Stimulated activated memory B cell treated with anti-CD40 and anti-IgM and Interleukin-4, amounts not matched to agents 10 μg/mL and 1 μg/mL and 100 μg/mL, for 72 hours (primary cell): Measurements from ENCODE around the gene ZFP64.
"Not testable (repeated sequence)": the region's sequence is repeated elsewhere in the genome, so short reads cannot be mapped to it uniquely, and the experiment has no call there.

Experiments used
- ATAC-seq: fragments of 150-1000 bp; cut with Tn5 transposase; 2 replicates; pipeline ENCODE4 v1.10.0; 2021
- H3K27ac Mint-ChIP-seq: one replicate; pipeline ENCODE4 v1.8.0; 2022; ENCODE audit warnings: mild to moderate bottlenecking, mixed read lengths
- H3K27me3 Mint-ChIP-seq: one replicate; pipeline ENCODE4 v1.8.0; 2022; ENCODE audit warnings: mixed read lengths
- H3K36me3 Mint-ChIP-seq: one replicate; pipeline ENCODE4 v1.8.0; 2022; ENCODE audit warnings: mixed read lengths
- H3K4me1 Mint-ChIP-seq: one replicate; pipeline ENCODE4 v1.8.0; 2022; ENCODE audit warnings: mixed read lengths
- H3K4me3 Mint-ChIP-seq: one replicate; pipeline ENCODE4 v1.8.0; 2022; ENCODE audit warnings: mild to moderate bottlenecking, moderate library complexity, mixed read lengths
- H3K9me3 Mint-ChIP-seq: one replicate; pipeline ENCODE4 v1.8.0; 2022; ENCODE audit warnings: mixed read lengths

The ZFP64 gene

DNA sequence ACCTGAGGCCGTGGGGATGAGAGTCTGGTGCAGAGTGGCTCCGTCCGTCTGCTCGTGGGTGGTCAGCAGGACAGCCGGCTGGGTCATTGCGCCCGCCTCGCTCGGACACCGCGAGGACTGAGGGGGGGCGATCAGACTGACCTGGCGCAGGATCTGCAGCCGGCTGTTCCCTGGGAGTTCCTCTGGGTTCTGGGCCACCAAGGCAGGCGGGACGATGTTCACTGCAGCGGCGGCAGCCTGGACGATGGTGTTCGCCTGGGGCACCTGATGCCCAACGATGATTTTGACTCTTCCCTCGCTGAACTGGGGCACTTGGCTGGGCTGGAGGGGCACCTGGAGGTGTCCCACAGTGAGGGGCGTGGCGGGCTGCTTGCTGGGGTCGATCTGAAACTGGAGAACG, 39.2 kb downstream of the ZFP64 start:
- Mint-ChIP-seq H3K4me3 (no peak overlapping the region), H3K4me1 (no peaks in the 10 kb centered on the region), H3K9me3 (no peaks in the 10 kb centered on the region), H3K27ac (no peak overlapping the region), H3K27me3 (no peaks in the 10 kb centered on the region), H3K36me3 (peaks cover 54% of the 10 kb centered on the region)
- no peak for ATAC-seq

DNA sequence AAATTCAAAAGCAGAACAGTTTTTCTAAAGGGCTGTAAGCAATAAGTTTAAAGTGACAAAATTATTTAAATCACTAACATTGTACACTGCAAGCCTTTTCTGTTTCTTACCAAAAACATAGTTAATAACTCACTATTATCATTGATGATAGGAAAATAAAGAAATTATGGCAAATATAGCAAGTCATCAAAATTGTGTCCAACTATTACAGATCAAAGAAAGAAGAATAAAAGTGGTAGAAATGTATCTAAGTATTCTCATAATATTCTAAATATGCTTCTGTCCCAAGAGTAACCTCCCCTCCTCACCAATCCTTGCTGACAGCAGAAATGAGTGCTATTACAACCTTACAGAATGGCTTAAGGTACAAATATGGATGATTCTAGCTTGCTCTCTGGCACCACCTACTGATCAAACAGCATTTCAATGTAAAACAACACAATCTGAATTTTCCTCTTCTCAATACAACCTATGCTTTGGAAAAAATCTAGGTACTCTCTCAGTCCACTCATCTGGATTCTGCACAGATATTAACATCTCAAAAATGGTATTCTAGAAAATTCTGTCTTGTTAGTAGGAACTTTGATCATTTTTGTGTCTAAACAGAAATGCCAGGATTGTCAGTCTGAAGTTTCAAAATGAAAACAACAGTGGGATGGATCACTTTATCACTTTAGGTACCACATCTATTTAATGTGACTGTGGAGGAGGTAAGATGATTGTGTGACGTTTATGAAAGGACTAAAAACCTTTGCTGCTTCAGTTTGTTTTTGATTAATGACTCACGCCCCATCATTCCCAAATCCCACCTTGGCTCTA, 40.9 kb downstream of the ZFP64 start:
- no peaks in the 10 kb centered on the region for H3K9me3 Mint-ChIP-seq
- no peak overlapping the region for H3K4me3 Mint-ChIP-seq
- H3K4me1 Mint-ChIP-seq = no peaks in the 10 kb centered on the region
- peaks cover 39% of the 10 kb centered on the region for H3K36me3 Mint-ChIP-seq
- ATAC-seq = no peak
- H3K27me3 Mint-ChIP-seq = no peaks in the 10 kb centered on the region
- H3K27ac Mint-ChIP-seq = no peak overlapping the region

DNA sequence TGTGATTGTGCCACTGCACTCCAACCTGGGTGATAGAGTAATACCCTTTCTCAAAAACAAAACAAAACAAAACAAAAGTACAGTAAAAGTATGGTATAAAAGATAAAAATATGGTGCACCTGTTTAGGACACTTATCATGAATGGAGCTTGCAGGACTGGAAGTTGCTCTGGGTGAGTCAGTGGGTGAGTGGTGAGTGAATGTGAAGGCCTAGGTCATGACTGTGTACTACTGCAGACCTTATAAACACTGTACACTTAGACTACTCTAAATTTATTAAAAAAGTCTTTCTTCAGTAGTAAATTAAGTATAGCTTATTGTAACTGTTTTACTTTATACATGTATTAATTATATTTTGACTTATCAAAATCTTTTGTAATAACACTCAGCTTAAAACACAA, 46.0 kb downstream of the ZFP64 start:
- no peak for ATAC-seq
- H3K27me3 Mint-ChIP-seq = no peaks in the 10 kb centered on the region
- no peaks in the 10 kb centered on the region for H3K4me1 Mint-ChIP-seq
- H3K9me3 Mint-ChIP-seq = no peaks in the 10 kb centered on the region
- H3K4me3 Mint-ChIP-seq = no peak overlapping the region
- no peak overlapping the region for H3K27ac Mint-ChIP-seq
- H3K36me3 Mint-ChIP-seq = peaks cover 18% of the 10 kb centered on the region

DNA sequence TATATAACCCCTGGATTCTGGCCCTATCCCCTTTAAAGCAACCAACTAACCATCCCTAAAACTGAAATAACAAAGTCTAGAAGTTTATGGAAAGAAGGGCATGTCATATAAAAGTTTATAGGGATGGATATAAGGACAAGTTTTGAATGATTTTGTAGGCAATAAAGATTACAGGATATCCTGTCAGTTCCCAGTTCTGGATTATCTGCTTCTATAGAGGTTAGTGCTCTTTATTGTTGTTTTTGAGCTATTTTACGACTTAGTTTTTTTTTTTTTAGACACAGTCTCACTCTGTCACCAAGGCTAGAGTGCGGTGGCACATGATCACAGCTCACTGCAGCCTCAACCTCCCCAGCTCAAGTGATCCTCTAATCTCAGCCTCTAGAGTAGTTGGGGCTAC, 48.3 kb downstream of the ZFP64 start:
- no peak for ATAC-seq
- no peaks in the 10 kb centered on the region for H3K9me3 Mint-ChIP-seq

DNA sequence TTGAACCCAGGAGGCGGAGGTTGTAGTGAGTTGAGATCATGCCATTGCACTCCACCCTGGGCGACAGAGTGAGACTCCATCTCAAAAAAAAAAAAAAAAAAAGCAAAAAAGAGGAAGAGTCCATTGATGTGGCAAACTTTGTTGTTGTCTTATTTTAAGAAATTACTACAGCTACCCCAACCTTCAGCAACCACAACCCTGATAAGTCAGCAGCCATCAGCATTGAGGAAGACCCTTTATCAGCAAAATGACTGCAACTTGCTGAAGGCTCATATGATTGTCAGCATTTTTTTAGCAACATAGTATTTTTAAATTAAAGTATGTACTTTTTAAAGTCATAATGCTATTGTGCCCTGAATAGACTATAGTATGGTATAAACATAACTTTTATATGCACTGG, 48.8 kb downstream of the ZFP64 start:
- ATAC-seq = no peak

More for the DNA sequence above, 48.3 kb downstream of the ZFP64 start:
- H3K4me1 Mint-ChIP-seq = no peaks in the 10 kb centered on the region
- no peak overlapping the region for H3K27ac Mint-ChIP-seq
- H3K4me3 Mint-ChIP-seq = no peak overlapping the region
- H3K27me3 Mint-ChIP-seq = no peaks in the 10 kb centered on the region
- peaks cover 15% of the 10 kb centered on the region for H3K36me3 Mint-ChIP-seq

DNA sequence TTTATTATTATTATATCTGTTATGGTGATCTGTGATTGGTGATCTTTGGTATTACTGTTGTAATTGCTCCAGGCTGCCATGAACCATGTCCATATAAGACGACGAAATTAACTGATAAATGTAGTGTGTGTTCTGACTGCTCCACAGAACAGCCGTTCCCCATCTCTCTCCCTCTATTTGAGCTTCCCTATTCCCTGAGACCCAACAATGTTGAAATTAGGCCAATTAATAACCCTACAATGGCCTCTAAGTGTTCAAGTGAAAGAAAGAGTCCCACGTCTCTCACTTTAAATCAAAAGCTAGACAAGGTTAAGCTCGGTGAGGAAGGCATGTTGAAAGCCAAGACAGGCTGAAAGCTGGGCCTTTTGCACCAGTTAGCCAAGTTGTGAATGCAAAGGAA, 51.6 kb downstream of the ZFP64 start:
- H3K27me3 Mint-ChIP-seq = no peaks in the 10 kb centered on the region
- no peak for ATAC-seq
- H3K9me3 Mint-ChIP-seq = no peaks in the 10 kb centered on the region
- H3K27ac Mint-ChIP-seq = no peak overlapping the region
- no peak overlapping the region for H3K4me3 Mint-ChIP-seq
- H3K36me3 Mint-ChIP-seq = peaks cover 15% of the 10 kb centered on the region
- H3K4me1 Mint-ChIP-seq = no peaks in the 10 kb centered on the region

More for the DNA sequence above, 48.8 kb downstream of the ZFP64 start:
- Mint-ChIP-seq H3K4me1 (no peaks in the 10 kb centered on the region), H3K27ac (no peak overlapping the region), H3K36me3 (peaks cover 15% of the 10 kb centered on the region), H3K27me3 (no peaks in the 10 kb centered on the region), H3K4me3 (no peak overlapping the region), H3K9me3 (no peaks in the 10 kb centered on the region)

DNA sequence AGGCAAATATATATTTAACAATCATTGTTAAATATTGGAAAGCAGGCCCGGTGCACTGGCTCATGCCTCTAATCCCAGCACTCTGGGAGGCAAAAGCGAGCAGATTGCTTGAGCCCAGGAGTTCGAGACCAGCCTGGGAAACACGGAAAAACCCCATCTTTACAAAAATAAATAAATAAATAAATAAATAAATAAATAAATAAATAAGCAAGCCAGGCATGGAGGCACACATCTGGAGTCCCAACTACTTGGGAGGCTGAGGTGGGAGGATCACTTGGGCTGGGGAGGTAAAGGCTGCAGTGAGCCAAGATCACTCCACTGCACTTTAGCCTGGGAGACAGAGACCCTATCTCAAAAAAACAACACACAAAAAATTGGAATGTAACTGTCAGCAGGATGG, 53.7 kb downstream of the ZFP64 start:
- no peak overlapping the region for H3K4me3 Mint-ChIP-seq
- H3K36me3 Mint-ChIP-seq = peaks cover 17% of the 10 kb centered on the region
- no peak overlapping the region for H3K27ac Mint-ChIP-seq
- no peaks in the 10 kb centered on the region for H3K27me3 Mint-ChIP-seq
- H3K4me1 Mint-ChIP-seq = no peaks in the 10 kb centered on the region
- no peak for ATAC-seq
- no peaks in the 10 kb centered on the region for H3K9me3 Mint-ChIP-seq

DNA sequence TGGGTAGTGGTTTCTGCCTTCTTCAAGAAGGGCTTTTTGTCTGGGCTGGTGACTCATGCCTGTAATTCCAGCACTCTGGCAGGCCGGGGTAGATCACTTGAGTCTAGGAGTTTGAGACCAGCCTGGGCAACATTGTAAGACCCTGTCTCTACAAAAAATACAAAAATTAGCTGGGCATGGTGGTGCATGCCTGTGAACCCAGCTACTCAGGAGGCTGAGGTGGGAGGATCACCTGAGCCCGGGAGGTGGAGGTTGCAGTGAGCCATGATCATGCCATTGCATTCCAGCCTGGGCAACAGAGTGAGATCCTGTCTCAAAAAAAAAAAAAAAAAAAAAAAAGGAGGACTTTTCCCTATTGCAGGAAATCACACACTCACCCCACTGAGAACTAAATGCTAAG, 57.9 kb downstream of the ZFP64 start:
- not testable (repeated sequence) for H3K27me3 Mint-ChIP-seq, H3K9me3 Mint-ChIP-seq, H3K4me3 Mint-ChIP-seq, H3K4me1 Mint-ChIP-seq, ATAC-seq, H3K27ac Mint-ChIP-seq
- H3K36me3 Mint-ChIP-seq = peaks cover 28% of the 10 kb centered on the region

DNA sequence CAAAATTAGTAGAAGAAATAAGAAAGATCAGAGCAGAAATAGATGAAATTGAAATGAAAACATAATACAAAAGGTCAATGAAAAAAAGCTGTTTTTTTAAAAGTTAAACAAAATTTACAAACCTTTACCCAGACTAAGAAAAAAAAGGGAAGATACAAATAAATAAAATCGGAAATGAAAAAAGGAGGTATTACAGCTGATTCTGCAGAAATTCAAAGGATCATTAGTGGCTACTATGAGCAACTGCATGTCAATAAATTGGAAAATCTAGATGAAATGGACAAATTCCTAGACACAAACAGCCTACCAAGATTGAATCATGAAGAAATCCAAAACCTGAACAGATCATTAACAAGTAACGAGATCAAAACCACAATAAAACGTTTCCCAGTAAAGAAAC, 59.2 kb downstream of the ZFP64 start:
- no peak overlapping the region for H3K27ac Mint-ChIP-seq
- H3K4me1 Mint-ChIP-seq = peaks cover 4% of the 10 kb centered on the region
- H3K27me3 Mint-ChIP-seq = no peaks in the 10 kb centered on the region
- peaks cover 28% of the 10 kb centered on the region for H3K36me3 Mint-ChIP-seq
- no peak for ATAC-seq
- H3K9me3 Mint-ChIP-seq = peaks cover 7% of the 10 kb centered on the region
- H3K4me3 Mint-ChIP-seq = no peak overlapping the region

DNA sequence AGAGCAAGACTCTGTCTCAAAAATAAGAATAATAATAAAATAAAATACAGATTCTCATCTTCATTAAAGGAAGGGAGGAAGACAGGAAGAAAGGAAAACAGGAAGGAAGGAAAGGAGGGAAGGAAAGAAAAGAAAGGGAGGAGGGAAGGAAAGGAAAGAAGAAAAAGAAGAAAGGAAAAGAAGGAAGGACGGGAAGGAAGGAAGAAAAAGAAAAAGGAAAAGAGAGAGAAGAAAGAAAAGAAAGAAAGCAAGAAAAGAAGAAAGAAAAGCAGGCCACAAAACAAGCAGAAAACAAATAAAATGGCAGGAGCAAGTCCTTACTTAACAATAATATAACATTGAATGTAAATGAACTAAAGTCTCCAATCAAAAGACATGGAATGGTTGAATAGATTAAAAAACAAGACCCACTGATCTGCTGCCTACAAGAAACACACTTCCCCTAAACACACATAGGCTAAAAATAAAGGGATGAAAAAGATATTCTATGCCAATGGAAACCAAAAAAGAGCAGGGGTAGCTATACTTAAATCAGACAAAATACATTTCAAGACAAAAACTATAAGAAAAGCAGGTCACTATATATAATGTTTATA, 60.4 kb downstream of the ZFP64 start:
- Mint-ChIP-seq H3K27ac (no peak overlapping the region), H3K4me1 (peaks cover 6% of the 10 kb centered on the region), H3K9me3 (peaks cover 7% of the 10 kb centered on the region), H3K4me3 (no peak overlapping the region), H3K27me3 (no peaks in the 10 kb centered on the region), H3K36me3 (peaks cover 28% of the 10 kb centered on the region)
- ATAC-seq = no peak

DNA sequence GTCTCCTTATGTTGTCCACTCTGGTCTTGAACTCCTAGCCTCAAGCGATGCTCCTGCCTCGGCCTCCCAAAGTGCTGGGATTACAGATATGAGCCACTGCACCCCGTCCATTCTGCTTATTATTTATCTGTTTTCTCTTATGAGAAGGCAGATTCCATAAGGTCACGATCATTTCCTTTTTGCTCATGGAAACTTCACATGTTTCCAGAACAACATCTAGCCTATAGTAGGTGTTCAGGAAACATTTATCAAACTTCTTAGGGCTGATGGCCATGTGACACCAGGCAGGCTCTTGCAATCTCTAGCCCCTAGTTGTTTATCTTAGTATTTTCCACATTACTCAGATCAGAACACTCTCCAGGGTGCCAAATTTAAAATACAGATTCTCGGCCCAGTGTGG, 61.2 kb downstream of the ZFP64 start:
- Mint-ChIP-seq H3K27ac (no peak overlapping the region), H3K36me3 (peaks cover 28% of the 10 kb centered on the region), H3K4me3 (no peak overlapping the region), H3K9me3 (peaks cover 7% of the 10 kb centered on the region), H3K27me3 (no peaks in the 10 kb centered on the region), H3K4me1 (peaks cover 6% of the 10 kb centered on the region)
- ATAC-seq = no peak

DNA sequence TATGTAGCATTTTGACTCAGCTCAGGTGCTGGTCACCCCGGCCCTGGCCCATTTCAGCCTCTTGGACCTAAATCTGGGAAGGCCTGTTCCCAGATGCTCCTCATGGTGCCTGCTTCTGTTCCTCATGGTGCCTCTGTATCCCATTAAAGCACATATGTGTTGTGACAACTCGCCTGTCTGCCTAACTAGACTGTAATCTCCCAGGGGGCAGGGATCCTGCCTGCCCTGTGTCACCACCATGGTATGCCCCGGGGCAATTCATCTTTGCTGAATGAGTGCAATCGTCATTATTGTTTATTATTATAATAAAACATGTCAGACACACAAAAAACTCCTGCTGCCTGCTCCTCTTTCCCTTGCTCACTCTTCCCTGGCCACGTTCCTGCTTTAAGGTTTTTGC, 62.0 kb downstream of the ZFP64 start:
- Mint-ChIP-seq H3K4me1 (peaks cover 6% of the 10 kb centered on the region), H3K27ac (no peak overlapping the region), H3K4me3 (no peak overlapping the region), H3K27me3 (no peaks in the 10 kb centered on the region), H3K9me3 (peaks cover 7% of the 10 kb centered on the region), H3K36me3 (peaks cover 28% of the 10 kb centered on the region)
- ATAC-seq = no peak

DNA sequence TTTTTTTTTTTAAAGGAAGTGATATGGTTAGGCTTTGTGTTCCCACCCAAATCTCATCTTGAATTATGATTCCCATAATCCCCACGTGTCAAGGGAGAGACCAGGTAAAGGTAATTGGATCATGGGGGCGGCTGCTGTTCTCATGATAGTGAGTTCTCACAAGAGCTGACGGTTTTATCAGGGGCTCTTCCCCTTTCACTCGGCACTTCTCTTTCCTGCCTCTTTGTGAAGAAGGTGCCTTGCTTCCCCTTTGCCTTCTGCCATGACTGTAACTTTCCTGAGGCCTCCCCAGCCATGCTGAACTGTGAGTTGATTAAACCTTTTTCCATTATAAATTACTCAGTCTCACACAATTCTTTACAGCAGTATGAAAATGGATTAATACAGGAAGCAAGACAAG, 64.3 kb downstream of the ZFP64 start:
- Mint-ChIP-seq H3K4me3 (no peak overlapping the region), H3K27ac (no peak overlapping the region), H3K36me3 (peaks cover 27% of the 10 kb centered on the region), H3K4me1 (peaks cover 6% of the 10 kb centered on the region), H3K27me3 (no peaks in the 10 kb centered on the region), H3K9me3 (peaks cover 7% of the 10 kb centered on the region)
- no peak for ATAC-seq

DNA sequence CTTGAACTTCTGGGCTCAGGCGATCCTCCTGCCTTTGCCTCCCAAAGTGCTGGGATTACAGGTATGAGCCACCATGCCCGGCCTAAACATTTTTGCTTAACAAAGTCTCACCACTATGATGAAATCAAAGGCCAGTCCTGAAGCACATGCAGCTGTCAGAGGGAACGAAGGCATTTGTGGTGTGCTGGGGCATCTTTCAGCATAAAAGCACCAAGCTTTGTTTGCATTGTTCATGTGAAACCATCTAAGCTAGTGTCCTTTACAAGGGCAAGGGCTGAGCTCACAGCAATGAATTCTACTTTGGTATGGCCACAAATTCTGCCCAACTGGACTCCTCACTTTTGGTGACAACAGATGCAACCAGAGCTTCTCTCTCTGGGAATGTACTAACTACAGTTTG, 66.8 kb downstream of the ZFP64 start:
- H3K36me3 Mint-ChIP-seq = peaks cover 20% of the 10 kb centered on the region
- H3K9me3 Mint-ChIP-seq = no peaks in the 10 kb centered on the region
- no peak overlapping the region for H3K27ac Mint-ChIP-seq
- H3K4me3 Mint-ChIP-seq = no peak overlapping the region
- H3K27me3 Mint-ChIP-seq = no peaks in the 10 kb centered on the region
- H3K4me1 Mint-ChIP-seq = peaks cover 6% of the 10 kb centered on the region
- ATAC-seq = no peak

DNA sequence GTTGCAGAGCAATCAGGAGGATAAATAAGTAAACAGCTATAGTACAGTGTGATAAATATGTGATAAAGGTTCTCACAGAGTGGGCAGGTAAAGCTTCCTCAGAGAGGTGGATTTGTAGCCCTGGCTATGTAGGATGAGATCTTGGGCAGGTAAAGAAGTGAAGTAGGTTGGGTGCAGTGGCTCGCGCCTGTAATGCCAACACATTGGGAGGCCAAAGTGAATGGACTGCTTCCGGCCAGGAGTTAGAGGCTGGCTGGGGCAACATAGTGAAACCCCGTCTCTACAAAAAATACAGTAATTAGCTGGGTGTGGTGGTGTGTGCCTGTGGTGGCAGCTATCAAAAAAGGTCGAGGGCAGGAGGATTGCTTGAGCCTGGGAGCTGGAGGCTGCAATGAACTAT, 72.9 kb downstream of the ZFP64 start:
- H3K9me3 Mint-ChIP-seq = peaks cover 4% of the 10 kb centered on the region
- no peak overlapping the region for H3K4me3 Mint-ChIP-seq
- peaks cover 42% of the 10 kb centered on the region for H3K36me3 Mint-ChIP-seq
- H3K4me1 Mint-ChIP-seq = no peaks in the 10 kb centered on the region
- H3K27me3 Mint-ChIP-seq = no peaks in the 10 kb centered on the region
- ATAC-seq = no peak
- H3K27ac Mint-ChIP-seq = no peak overlapping the region

DNA sequence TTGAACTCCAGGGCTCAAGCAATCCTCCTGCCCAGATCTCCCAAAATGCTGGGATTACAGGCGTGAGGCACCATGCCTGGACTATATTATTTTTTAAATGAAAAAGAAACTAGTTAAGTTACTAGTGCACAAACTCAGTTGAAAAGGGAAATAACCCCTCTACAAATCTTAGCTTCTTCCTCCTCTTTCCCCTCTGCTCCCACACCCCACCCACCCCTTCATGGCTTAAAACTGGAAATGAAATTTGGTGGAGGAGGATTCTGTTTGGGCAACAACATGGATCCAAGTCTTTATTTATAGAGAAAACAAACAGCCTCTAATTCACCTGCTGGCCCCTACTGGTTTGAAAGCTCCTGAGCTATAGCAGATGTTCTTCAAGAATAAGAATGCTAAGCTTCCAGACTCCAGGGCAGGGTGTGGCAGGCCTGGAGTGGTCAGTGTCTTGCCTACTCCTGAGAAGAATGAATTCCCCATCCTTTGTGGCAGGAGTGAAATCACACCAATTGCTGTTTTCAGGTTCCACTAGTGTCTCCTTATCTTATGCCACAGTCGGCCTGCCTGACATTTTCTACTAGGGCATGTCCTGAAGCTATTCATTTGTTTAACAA, 73.5 kb downstream of the ZFP64 start:
- no peak for ATAC-seq
- no peak overlapping the region for H3K4me3 Mint-ChIP-seq
- H3K9me3 Mint-ChIP-seq = peaks cover 4% of the 10 kb centered on the region
- peaks cover 42% of the 10 kb centered on the region for H3K36me3 Mint-ChIP-seq
- H3K27me3 Mint-ChIP-seq = no peaks in the 10 kb centered on the region
- no peak overlapping the region for H3K27ac Mint-ChIP-seq
- no peaks in the 10 kb centered on the region for H3K4me1 Mint-ChIP-seq
